Caco-2 (cell line): Measurements from ENCODE around the gene PDE6C. TPM values are rescaled to one million over a fixed set of nuclear protein-coding genes. Genes with fewer than 3 reads are reported as not detected.

Experiments used
- BruUV-seq: library from RNA; stranded (reverse); fragments of 400-500 nt; replicated peaks from 2 replicates; lab custom pipeline; 2021; lab: Mats Ljungman, UMichigan
- CTCF ChIA-PET: fragments of 300-600 bp; sonication (Branson Sonifier 250); formaldehyde crosslinking; loops from one replicate; lab custom pipeline; 2022; ENCODE audit warnings: antibody characterized with exemption; lab: Charles Lee
- POLR2A ChIA-PET: fragments of 300-600 bp; sonication (Branson Sonifier 250); formaldehyde crosslinking; loops from one replicate; lab custom pipeline; 2022; ENCODE audit warnings: antibody characterized with exemption; lab: Charles Lee
- DNase-seq, 2 experiments: peaks; one replicate each; pipeline versions ENCODE4 v3.0.0 to v3.0.0-alpha.2; 2020 to 2022
- H3K27me3 ChIP-seq: replicated peaks from 2 replicates; pipeline ENCODE4 v1.6.0; 2011; ENCODE audit warnings: low read length; ENCODE audit not compliant: control insufficient read depth, insufficient read depth
- H3K36me3 ChIP-seq: 2 replicates; pipeline ENCODE4 v1.5.1; 2011; ENCODE audit warnings: low read length; ENCODE audit not compliant: control insufficient read depth, insufficient read depth
- H3K4me1 ChIP-seq: fragments of 250-450 bp; sonication (Bioruptor Pico); 2 replicates; pipeline ENCODE4 v1.5.1; 2020; ENCODE audit warnings: mild to moderate bottlenecking
- H3K4me3 ChIP-seq: 2 replicates; pipeline ENCODE4 v1.5.1; 2011; ENCODE audit warnings: low read depth, mild to moderate bottlenecking, control low read depth, low read length
- H3K9me3 ChIP-seq: fragments of 250-450 bp; sonication (Bioruptor Pico); 2 replicates; pipeline ENCODE4 v1.5.1; 2020; ENCODE audit warnings: mild to moderate bottlenecking, moderate library complexity
- H3K27ac Mint-ChIP-seq: one replicate; pipeline ENCODE4 v1.8.0; 2022; ENCODE audit warnings: mixed read lengths; ENCODE audit not compliant: unreplicated experiment
- H3K27me3 Mint-ChIP-seq: one replicate; pipeline ENCODE4 v1.8.0; 2022; ENCODE audit warnings: mixed read lengths; ENCODE audit not compliant: insufficient read depth, unreplicated experiment
- H3K36me3 Mint-ChIP-seq: one replicate; pipeline ENCODE4 v1.8.0; 2022; ENCODE audit warnings: mild to moderate bottlenecking, mixed read lengths; ENCODE audit not compliant: insufficient read depth, unreplicated experiment
- H3K4me1 Mint-ChIP-seq: one replicate; pipeline ENCODE4 v1.8.0; 2022; ENCODE audit warnings: low read depth, mixed read lengths; ENCODE audit not compliant: unreplicated experiment
- H3K4me3 Mint-ChIP-seq: one replicate; pipeline ENCODE4 v1.8.0; 2022; ENCODE audit warnings: mild to moderate bottlenecking, moderate library complexity, mixed read lengths; ENCODE audit not compliant: unreplicated experiment
- H3K9me3 Mint-ChIP-seq: one replicate; pipeline ENCODE4 v1.8.0; 2022; ENCODE audit warnings: mixed read lengths; ENCODE audit not compliant: unreplicated experiment
- CTCF ChIP-seq, 2 experiments: fragments of 200-600 bp in 1 of 2; IDR thresholded peaks; 1 replicate in 1 of 2; 2 replicates in 1 of 2; pipeline versions ENCODE4 v1.5.1 to v1.8.0; 2011 to 2022; ENCODE audit warnings: antibody characterized with exemption in 1 of 2, control low read depth in 1 of 2, inconsistent platforms in 1 of 2, low read depth in 1 of 2, low read length in 1 of 2, mild to moderate bottlenecking in 1 of 2, moderate library complexity in 1 of 2; ENCODE audit not compliant: insufficient read depth in 1 of 2, severe bottlenecking in 1 of 2, unreplicated experiment in 1 of 2
- intact Hi-C: fragments of 100-400 bp; cut with micrococcal nuclease; formaldehyde crosslinking; loops from one replicate; pipeline ENCODE4 v1.10.0; 2022; ENCODE audit not compliant: unreplicated experiment
- total RNA-seq: library from RNA; stranded (reverse); gene quantifications from 2 replicates; pipeline ENCODE4 v1.2.3, GENCODE V29; 2022

The PDE6C gene
- total RNA-seq, 1 experiment from 2014 or later, result not detected

GRCh38 chr10:93652857-93653256 is 40.5 kb downstream of the PDE6C start:
- no peak for TF ChIP-seq CTCF (IDR thresholded peaks at IDR 0.05; ENCODE audit: insufficient read depth in 1 of 2, low read depth in 1 of 2, low read length in 1 of 2, severe bottlenecking in 1 of 2, unreplicated experiment in 1 of 2)
- intact Hi-C loops, result no loop called here
- ChIA-PET POLR2A (no interaction called here), CTCF (no interaction called here)
- Histone ChIP-seq H3K27me3 (no peaks in the 10 kb centered on the region), H3K4me1 (no peaks in the 10 kb centered on the region), H3K36me3 (no peaks in the 10 kb centered on the region), H3K9me3 (no peaks in the 10 kb centered on the region), H3K4me3 (no peak overlapping the region)
- Mint-ChIP-seq H3K36me3 (no peaks in the 10 kb centered on the region), H3K27ac (no peak overlapping the region), H3K9me3 (no peaks in the 10 kb centered on the region), H3K27me3 (no peaks in the 10 kb centered on the region), H3K4me3 (no peak overlapping the region), H3K4me1 (no peaks in the 10 kb centered on the region)
- BruUV-seq, result no TSS peak
- no peak for DNase-seq

DNA sequence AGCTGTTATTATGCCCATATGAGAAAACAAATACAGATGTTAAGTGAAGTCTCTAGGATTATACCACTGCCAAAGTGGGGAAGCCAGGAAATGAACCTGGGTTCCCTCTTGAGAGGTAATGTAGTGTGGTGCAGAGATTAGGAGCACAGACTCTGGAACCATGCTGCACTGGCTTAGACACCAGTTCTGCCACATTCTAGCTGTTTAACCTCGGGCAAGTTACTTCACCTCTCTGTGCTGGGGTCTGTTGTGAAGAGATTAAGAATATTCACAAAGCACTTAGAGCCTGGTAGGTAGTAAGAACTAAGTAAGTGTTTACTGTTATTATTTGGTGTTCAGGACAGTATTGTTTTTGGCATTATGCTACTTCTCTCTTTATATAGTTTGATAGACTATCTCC is 41.9 kb downstream of the PDE6C start:
- H3K4me1 Mint-ChIP-seq, result no peaks in the 10 kb centered on the region
- intact Hi-C loops, result no loop called here

GRCh38 chr10:93656155-93656554 is 43.8 kb downstream of the PDE6C start:
- H3K27me3 Mint-ChIP-seq, result no peaks in the 10 kb centered on the region
- CTCF ChIA-PET, result no interaction called here
- Histone ChIP-seq H3K4me3 (no peak overlapping the region), H3K27me3 (no peaks in the 10 kb centered on the region), H3K9me3 (no peaks in the 10 kb centered on the region), H3K36me3 (no peaks in the 10 kb centered on the region), H3K4me1 (no peaks in the 10 kb centered on the region)
- POLR2A ChIA-PET, result interaction anchor here (0.5 kb wide), 1 partner anchor 180 kb away, joined by 8 read pairs; no protein-coding TSS in a partner anchor
- H3K9me3 Mint-ChIP-seq, result no peaks in the 10 kb centered on the region
- intact Hi-C loops, result no loop called here
- no peak for DNase-seq
- no peaks in the 10 kb centered on the region for H3K36me3 Mint-ChIP-seq
- H3K27ac Mint-ChIP-seq, result no peak overlapping the region
- no peak for TF ChIP-seq CTCF (IDR thresholded peaks at IDR 0.05; ENCODE audit: insufficient read depth in 1 of 2, low read depth in 1 of 2, low read length in 1 of 2, severe bottlenecking in 1 of 2, unreplicated experiment in 1 of 2)
- no peak overlapping the region for H3K4me3 Mint-ChIP-seq
- no TSS peak for BruUV-seq
- no peaks in the 10 kb centered on the region for H3K4me1 Mint-ChIP-seq

More for the DNA sequence above, 41.9 kb downstream of the PDE6C start:
- ChIA-PET CTCF (no interaction called here), POLR2A (interaction anchor here (0.6 kb wide), 1 partner anchor 58 kb away, joined by 5 read pairs; no protein-coding TSS in a partner anchor)
- no peak overlapping the region for H3K4me3 ChIP-seq
- no peaks in the 10 kb centered on the region for H3K36me3 ChIP-seq
- H3K4me1 ChIP-seq, result no peaks in the 10 kb centered on the region
- H3K27me3 ChIP-seq, result no peaks in the 10 kb centered on the region
- no peak overlapping the region for H3K4me3 Mint-ChIP-seq
- TF ChIP-seq CTCF (IDR thresholded peaks at IDR 0.05; ENCODE audit: insufficient read depth in 1 of 2, low read depth in 1 of 2, low read length in 1 of 2, severe bottlenecking in 1 of 2, unreplicated experiment in 1 of 2), result no peak
- H3K9me3 ChIP-seq, result no peaks in the 10 kb centered on the region
- BruUV-seq, result no TSS peak
- H3K9me3 Mint-ChIP-seq, result no peaks in the 10 kb centered on the region
- no peak overlapping the region for H3K27ac Mint-ChIP-seq
- DNase-seq, result no peak
- no peaks in the 10 kb centered on the region for H3K36me3 Mint-ChIP-seq
- H3K27me3 Mint-ChIP-seq, result no peaks in the 10 kb centered on the region
